Activated CD4-positive, alpha-beta T cell treated with anti-CD3 and anti-CD28 coated beads, Interleukin-2, amount 10 ng/mL, durations not matched to agents 24 days and 14 days (primary cell): ENCODE measurements around the gene UBP1. TPM values are rescaled to one million over a fixed set of nuclear protein-coding genes. Genes with fewer than 3 reads are reported as not detected.
"Not testable (repeated sequence)": the region's sequence is repeated elsewhere in the genome, so short reads cannot be mapped to it uniquely, and the experiment has no call there.

Source experiments
- DNase-seq: peaks from one replicate; pipeline ENCODE4 v3.0.0; 2022
- H3K27ac Mint-ChIP-seq: one replicate; pipeline ENCODE4 v1.8.0; 2022; ENCODE audit warnings: mild to moderate bottlenecking, mixed read lengths
- H3K27me3 Mint-ChIP-seq: one replicate; pipeline ENCODE4 v1.8.0; 2022; ENCODE audit warnings: mixed read lengths
- H3K36me3 Mint-ChIP-seq: one replicate; pipeline ENCODE4 v1.8.0; 2022; ENCODE audit warnings: low read depth, mild to moderate bottlenecking, mixed read lengths
- H3K4me1 Mint-ChIP-seq: one replicate; pipeline ENCODE4 v1.8.0; 2021; ENCODE audit warnings: mixed read lengths
- H3K4me3 Mint-ChIP-seq: one replicate; pipeline ENCODE4 v1.8.0; 2022; ENCODE audit warnings: mild to moderate bottlenecking, moderate library complexity, mixed read lengths
- H3K9me3 Mint-ChIP-seq: one replicate; pipeline ENCODE4 v1.8.0; 2021; ENCODE audit warnings: mixed read lengths
- intact Hi-C: fragments of 100-400 bp; cut with micrococcal nuclease; formaldehyde crosslinking; loops from one replicate; pipeline ENCODE4 v1.15.1; 2023
- total RNA-seq: library from RNA; stranded (reverse); gene quantifications from 2 replicates; pipeline ENCODE4 v1.2.3, GENCODE V29; 2022

UBP1 gene, protein sequence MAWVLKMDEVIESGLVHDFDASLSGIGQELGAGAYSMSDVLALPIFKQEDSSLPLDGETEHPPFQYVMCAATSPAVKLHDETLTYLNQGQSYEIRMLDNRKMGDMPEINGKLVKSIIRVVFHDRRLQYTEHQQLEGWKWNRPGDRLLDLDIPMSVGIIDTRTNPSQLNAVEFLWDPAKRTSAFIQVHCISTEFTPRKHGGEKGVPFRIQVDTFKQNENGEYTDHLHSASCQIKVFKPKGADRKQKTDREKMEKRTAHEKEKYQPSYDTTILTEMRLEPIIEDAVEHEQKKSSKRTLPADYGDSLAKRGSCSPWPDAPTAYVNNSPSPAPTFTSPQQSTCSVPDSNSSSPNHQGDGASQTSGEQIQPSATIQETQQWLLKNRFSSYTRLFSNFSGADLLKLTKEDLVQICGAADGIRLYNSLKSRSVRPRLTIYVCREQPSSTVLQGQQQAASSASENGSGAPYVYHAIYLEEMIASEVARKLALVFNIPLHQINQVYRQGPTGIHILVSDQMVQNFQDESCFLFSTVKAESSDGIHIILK
- 72.1 and 74.1 TPM in 2 replicates for total RNA-seq

DNA sequence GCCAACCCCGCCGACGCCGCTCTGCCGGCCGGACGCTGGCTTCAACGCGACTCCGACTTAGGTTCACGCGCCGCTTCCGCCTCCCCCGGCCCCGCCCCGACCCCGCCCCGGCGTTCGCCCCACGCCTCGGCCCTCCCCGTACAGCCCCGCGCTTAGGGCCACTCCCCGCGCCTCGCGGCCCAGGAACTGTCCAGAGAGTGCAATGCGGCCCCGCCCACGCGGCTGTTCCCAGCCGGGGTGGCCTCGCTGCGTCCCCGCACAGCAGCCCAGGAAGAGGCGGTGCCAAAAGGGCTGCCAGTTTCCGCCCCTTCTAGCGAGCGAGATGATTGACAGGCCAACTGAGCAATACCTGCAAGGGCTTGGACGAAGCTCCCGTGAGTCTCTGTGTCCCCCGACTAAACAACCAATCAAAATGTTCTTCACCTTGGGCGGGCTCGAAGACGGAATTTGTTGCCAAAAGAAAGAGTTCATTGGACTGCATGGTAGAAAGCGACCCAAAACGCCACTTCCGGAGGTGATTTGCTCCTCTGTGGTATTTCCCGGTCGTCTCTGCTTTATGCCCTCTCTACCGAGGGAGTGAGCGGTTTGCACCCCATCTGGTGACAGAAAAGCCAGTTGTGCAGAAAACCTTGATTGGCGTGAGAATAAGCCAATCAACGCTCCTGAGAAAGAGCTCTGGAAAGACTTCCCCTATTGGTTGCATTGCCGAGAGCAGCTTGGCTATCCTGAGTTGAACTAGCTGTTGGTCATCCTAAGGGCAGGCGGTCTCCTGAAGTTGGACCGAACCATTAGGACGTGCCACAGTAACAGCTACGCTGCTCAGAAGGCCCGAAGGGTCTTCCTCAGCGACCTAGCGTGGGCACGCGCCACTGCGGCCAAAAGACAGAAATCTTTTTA, at the start of gene UBP1:
TSS of gene UBP1 (minus strand) at position 78 of the 897 bp plus-strand sequence. CDS start 557 bp downstream, outside the sequence.
- H3K9me3 Mint-ChIP-seq: no peaks in the 10 kb centered on the region
- H3K27ac Mint-ChIP-seq: peak within 1 kb of the TSS; percentile 100
- intact Hi-C loops: loop anchor here (1.0 to 5.0 kb wide), 6 partner anchors 278 to 1333 kb away; partner anchors contain the start of genes CLASP2, CNOT10, DYNC1LI1 and GLB1
- DNase-seq: peak; percentile 100
- peaks cover 5% of the 10 kb centered on the region for H3K36me3 Mint-ChIP-seq
- peak within 1 kb of the TSS; percentile 98 for H3K4me3 Mint-ChIP-seq
- peaks cover 36% of the 10 kb centered on the region for H3K4me1 Mint-ChIP-seq
- no peaks in the 10 kb centered on the region for H3K27me3 Mint-ChIP-seq

DNA sequence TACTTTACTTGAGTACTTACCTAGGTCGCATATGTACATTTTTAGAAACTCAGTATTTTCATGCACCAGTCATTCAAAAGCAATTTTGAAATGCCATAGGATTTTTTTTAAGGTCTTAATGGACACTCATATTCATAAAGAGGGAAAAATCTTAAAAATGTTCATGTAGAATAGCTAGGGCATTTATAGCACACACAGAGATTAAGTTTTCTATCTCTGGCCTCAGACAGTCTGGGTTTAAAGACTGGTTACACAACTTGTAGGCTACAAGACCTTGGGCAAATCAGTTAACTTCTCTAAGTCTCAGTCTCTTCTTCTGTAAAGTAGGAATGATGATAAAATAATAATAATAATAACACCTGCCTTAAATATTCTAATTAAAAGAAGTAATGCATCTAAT, 48.5 kb upstream of the UBP1 start:
- no peaks in the 10 kb centered on the region for H3K27me3 Mint-ChIP-seq
- DNase-seq: no peak
- H3K9me3 Mint-ChIP-seq: no peaks in the 10 kb centered on the region
- H3K4me3 Mint-ChIP-seq: no peak overlapping the region
- H3K27ac Mint-ChIP-seq: no peak overlapping the region
- no peaks in the 10 kb centered on the region for H3K4me1 Mint-ChIP-seq
- H3K36me3 Mint-ChIP-seq: no peaks in the 10 kb centered on the region
- intact Hi-C loops: no loop called here

DNA sequence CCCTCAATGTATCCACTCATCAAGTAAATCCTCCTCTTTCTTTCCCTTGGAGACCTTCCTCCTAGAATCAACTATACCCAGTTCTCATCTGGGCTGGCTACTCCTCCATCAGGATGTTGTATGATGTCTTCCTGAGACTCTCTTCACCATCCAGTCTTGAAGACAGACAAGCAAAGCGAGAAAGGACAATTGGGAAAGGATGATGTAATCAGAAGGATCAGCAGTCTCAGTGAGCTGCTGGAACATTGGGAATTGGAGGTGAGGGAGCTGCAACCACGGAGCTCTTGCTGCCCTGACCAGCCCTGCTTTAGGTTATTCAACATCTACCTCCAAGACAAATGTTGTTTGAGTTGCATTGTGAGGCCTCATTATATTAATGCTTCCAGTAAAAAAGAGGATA, 48.0 kb upstream of the UBP1 start:
- H3K9me3 Mint-ChIP-seq: no peaks in the 10 kb centered on the region
- intact Hi-C loops: no loop called here
- no peaks in the 10 kb centered on the region for H3K27me3 Mint-ChIP-seq
- no peaks in the 10 kb centered on the region for H3K4me1 Mint-ChIP-seq
- no peaks in the 10 kb centered on the region for H3K36me3 Mint-ChIP-seq
- no peak overlapping the region for H3K4me3 Mint-ChIP-seq
- peak; percentile 27 for DNase-seq
- no peak overlapping the region for H3K27ac Mint-ChIP-seq

DNA sequence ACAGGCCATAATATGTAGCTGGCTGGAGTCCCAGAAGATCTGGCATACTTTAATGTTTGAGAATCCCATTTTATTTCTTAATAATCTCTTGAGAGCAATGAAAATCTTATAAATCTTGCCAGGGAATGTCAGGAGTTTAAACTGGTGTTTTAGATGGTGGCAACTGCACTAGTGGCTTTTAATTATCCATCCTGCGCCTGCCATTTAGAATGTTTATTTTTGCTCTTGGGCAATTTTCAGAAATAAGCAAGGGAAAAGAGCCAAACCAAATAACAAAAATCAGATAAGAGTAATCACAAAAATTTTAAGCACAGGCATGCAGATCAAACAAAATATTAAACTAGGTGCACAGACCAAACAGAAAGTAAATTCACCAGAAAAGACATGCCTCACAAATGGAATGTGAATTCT, 41.9 kb upstream of the UBP1 start:
- H3K4me1 Mint-ChIP-seq: no peaks in the 10 kb centered on the region
- DNase-seq: peak; percentile 12
- H3K9me3 Mint-ChIP-seq: no peaks in the 10 kb centered on the region
- no peaks in the 10 kb centered on the region for H3K27me3 Mint-ChIP-seq
- no peak overlapping the region for H3K4me3 Mint-ChIP-seq
- no peaks in the 10 kb centered on the region for H3K36me3 Mint-ChIP-seq
- intact Hi-C loops: no loop called here
- no peak overlapping the region for H3K27ac Mint-ChIP-seq

DNA sequence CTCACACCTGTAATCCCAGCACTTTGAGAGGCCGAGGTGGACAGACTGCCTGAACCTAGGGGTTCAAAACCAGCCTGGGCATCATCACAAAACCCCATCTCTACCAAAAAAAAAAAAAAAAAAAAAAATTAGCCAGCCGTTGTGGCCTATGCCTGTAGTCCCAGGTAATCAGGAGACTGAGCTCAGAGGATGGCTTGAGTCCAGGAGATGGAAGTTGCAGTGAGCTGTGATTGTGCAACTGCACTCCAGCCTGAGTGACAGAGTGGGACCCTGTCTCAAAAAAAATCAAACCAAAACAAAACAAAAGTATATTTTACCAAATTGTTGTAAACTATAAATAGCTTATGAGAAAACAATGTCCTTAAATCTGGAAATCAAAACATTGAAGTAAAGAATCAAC, 34.7 kb upstream of the UBP1 start:
- H3K36me3 Mint-ChIP-seq: no peaks in the 10 kb centered on the region
- no peak for DNase-seq
- no peaks in the 10 kb centered on the region for H3K9me3 Mint-ChIP-seq
- no peak overlapping the region for H3K27ac Mint-ChIP-seq
- no peaks in the 10 kb centered on the region for H3K4me1 Mint-ChIP-seq
- intact Hi-C loops: no loop called here
- no peak overlapping the region for H3K4me3 Mint-ChIP-seq
- no peaks in the 10 kb centered on the region for H3K27me3 Mint-ChIP-seq

DNA sequence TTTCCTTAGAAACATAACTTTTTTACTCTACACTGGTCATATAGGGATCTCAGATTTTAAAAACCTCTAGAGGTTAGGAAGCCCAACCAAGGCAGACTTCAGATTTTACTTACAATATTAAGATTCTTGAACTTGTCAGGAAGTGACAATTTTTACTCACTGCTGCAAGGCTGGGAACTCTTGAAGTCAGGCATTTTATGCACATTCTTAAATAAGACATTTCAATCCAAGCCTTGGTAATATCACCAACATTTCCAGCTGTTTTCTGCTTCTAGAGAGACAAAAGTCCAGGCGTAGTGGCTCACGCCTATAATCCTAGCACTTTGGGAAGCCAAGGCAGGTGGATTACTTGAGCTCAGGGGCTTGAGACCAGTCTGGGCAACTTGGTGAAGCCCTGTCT, 33.6 kb upstream of the UBP1 start:
- Mint-ChIP-seq H3K36me3 (no peaks in the 10 kb centered on the region), H3K27ac (no peak overlapping the region), H3K4me3 (no peak overlapping the region), H3K9me3 (no peaks in the 10 kb centered on the region), H3K27me3 (no peaks in the 10 kb centered on the region), H3K4me1 (no peaks in the 10 kb centered on the region)
- DNase-seq: no peak
- intact Hi-C loops: no loop called here

DNA sequence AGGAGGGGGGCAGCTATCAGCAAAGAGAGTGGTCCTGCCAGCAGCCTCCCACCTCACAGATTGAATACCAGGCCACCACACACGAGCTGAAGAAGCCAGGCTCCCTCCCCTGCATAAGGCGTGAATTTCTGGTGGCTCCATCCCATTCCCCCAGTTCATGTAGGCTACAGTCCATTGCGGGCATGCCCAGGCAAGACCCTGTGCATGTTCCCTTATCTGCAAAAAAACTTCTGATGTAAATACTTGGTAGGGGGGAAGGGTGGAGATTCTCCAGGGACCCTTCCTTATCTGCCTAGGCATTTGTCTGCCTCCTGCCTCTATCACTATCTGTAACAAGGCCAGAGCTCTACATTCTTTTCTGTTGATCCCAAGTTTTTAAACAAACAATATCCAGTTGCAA, 27.6 kb upstream of the UBP1 start:
- Mint-ChIP-seq H3K27me3 (no peaks in the 10 kb centered on the region), H3K9me3 (peaks cover 9% of the 10 kb centered on the region), H3K27ac (no peak overlapping the region), H3K4me3 (no peak overlapping the region), H3K4me1 (no peaks in the 10 kb centered on the region), H3K36me3 (peaks cover 3% of the 10 kb centered on the region)
- no peak for DNase-seq
- intact Hi-C loops: no loop called here

DNA sequence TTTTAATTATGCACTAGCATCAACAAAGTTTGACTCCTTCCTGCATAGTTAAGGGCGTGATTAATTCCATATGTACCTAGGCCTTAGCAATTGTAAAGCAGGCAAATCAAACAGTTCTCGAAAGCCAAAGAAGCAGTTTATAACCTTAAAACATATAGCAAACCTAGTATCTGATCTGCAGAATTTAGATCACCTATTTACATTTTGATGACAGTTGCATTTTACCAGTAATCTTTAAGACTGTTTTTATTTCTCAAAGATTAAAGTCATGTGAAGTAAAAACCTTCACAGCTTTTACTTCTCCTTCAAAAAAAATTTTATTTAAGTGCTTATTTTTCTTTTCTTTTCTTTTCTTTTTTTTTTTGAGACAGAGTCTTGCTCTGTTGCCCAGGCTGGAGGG, 20.9 kb upstream of the UBP1 start:
- H3K9me3 Mint-ChIP-seq: peaks cover 6% of the 10 kb centered on the region
- no peaks in the 10 kb centered on the region for H3K36me3 Mint-ChIP-seq
- intact Hi-C loops: no loop called here
- no peak overlapping the region for H3K4me3 Mint-ChIP-seq
- no peaks in the 10 kb centered on the region for H3K4me1 Mint-ChIP-seq
- H3K27ac Mint-ChIP-seq: no peak overlapping the region
- no peak for DNase-seq
- H3K27me3 Mint-ChIP-seq: no peaks in the 10 kb centered on the region

DNA sequence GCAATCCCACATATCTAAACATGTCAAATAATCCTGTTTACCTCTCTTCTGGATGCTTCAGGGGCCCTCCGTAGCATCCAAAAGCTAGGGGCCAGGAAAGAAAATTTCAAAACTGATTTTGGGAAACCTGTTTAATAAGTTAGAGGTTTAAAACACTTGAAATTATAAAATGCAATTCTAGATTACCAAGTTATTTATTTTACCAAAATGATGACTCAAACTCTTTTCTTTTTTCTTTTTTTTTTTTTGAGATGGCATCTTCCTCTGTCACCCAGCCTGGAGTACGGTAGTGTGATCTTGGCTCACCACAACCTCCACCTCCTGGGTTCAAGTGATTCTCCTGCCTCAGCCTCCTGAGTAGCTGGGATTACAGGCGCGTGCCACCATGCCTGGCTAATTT, 19.4 kb upstream of the UBP1 start:
- H3K9me3 Mint-ChIP-seq, DNase-seq, H3K27me3 Mint-ChIP-seq, H3K27ac Mint-ChIP-seq, intact Hi-C loops, H3K36me3 Mint-ChIP-seq, H3K4me1 Mint-ChIP-seq, H3K4me3 Mint-ChIP-seq: not testable (repeated sequence)

DNA sequence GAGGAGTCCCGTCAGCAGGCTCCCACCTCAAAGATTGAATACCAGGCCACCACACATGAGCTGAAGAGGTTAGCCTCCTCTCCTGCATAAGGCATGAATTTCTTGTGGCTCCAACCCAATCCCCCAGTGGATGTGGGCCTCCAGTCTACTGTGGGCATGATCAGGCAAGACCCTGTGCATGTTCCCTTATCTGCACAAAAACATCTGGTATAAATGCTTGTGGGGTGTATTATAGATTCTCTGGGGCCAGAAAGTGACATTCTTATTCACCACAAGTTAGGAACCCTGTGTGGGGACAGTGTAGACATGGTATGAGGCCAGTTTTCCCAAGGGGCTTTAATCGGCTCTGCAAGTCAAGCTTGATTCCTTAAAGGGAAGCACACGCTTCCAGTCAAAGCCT, 18.2 kb upstream of the UBP1 start:
- Mint-ChIP-seq H3K4me1 (peaks cover 2% of the 10 kb centered on the region), H3K27me3 (no peaks in the 10 kb centered on the region), H3K4me3 (no peak overlapping the region), H3K36me3 (peaks cover 6% of the 10 kb centered on the region), H3K9me3 (peaks cover 11% of the 10 kb centered on the region), H3K27ac (no peak overlapping the region)
- intact Hi-C loops: no loop called here
- DNase-seq: no peak

DNA sequence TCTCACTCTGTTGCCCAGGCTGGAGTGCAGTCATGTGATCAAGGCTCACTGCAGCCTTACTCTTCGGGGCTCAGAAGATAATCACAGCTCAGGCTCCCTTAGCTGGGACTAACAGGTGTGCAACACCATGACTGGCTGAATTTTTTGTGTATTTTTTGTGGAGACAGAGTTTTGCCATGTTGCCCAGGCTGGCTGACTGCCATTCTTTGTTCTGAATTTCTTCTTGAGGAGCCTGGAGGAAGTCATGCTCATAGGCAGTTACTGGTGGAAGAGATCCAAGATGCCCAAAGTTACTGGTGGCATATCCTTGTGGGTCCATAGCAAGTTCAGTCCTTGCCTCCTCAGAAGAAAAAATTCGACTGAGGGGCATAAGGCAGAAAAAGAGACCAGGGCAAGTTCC, 16.6 kb upstream of the UBP1 start:
- Mint-ChIP-seq H3K27me3 (no peaks in the 10 kb centered on the region), H3K4me3 (no peak overlapping the region), H3K27ac (no peak overlapping the region), H3K36me3 (peaks cover 6% of the 10 kb centered on the region), H3K4me1 (peaks cover 2% of the 10 kb centered on the region), H3K9me3 (peaks cover 12% of the 10 kb centered on the region)
- intact Hi-C loops: no loop called here
- no peak for DNase-seq

DNA sequence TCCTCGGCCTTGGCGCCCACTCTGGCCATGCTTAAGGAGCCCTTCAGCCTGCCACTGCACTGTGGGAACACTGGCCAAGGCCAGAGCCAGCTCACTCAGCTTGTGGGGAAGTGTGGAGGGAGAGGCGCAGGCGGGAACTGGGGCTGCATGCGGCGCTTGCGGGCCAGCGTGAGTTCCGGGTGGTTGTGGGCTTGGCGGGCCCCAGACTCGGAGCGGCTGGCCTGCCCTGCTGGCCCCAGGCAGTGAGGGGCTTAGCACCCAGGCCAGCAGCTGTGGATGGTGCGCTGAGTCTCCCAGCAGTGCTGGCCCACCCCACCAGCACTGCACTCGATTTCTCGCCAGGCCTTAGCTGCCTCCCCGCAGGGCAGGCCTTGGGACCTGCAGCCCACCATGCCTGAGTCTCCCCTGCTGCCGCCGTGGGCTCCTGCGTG, 13.1 kb upstream of the UBP1 start:
- no peak for DNase-seq
- H3K4me3 Mint-ChIP-seq: no peak overlapping the region
- H3K9me3 Mint-ChIP-seq: peaks cover 9% of the 10 kb centered on the region
- H3K4me1 Mint-ChIP-seq: peaks cover 2% of the 10 kb centered on the region
- no peaks in the 10 kb centered on the region for H3K27me3 Mint-ChIP-seq
- peaks cover 6% of the 10 kb centered on the region for H3K36me3 Mint-ChIP-seq
- intact Hi-C loops: no loop called here
- H3K27ac Mint-ChIP-seq: no peak overlapping the region

DNA sequence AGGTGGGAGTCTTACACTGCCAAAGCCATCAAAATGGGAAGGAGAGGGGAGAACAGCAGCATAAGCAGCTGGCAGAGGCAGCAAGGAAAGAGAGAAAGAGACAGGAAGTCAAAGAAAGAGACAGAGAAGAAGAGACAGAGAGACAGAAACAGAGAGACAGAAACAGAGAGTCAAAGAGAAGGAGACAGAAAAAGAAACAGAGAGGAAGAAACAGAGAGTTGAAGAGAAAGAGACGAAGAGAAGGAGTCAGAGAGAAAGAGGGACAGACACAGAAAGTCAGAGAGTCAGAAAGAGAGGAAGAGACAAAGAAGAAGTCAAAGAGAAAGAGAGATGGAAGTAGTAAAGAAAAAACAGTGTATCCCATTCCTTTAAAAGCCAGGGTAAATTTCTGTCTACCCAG, 11.8 kb upstream of the UBP1 start:
- H3K27me3 Mint-ChIP-seq, H3K4me3 Mint-ChIP-seq, H3K9me3 Mint-ChIP-seq, H3K27ac Mint-ChIP-seq, DNase-seq, intact Hi-C loops, H3K36me3 Mint-ChIP-seq, H3K4me1 Mint-ChIP-seq: not testable (repeated sequence)

DNA sequence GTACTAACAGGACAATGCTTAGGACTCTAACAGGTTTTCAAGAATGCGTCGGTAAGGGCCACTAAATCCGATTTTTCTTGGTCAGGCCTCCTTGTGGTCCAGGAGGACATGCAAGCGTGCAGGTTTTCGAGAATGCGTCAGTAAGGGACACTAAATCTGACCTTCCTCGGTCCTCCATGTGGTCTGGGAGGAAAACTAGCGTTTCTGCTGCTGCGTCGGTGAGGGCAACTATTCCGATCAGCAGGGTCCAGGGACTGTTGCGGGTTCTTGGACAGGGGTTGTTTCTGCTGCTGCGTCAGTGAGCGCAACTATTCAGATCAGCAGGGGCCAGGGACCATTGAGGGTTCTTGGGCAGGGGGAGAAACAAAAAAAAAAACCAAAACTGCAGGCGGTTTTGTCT, 7.8 kb upstream of the UBP1 start:
- H3K4me3 Mint-ChIP-seq: no peak overlapping the region
- intact Hi-C loops: no loop called here

More for the DNA sequence above, 7.8 kb upstream of the UBP1 start:
- Mint-ChIP-seq H3K36me3 (no peaks in the 10 kb centered on the region), H3K27me3 (no peaks in the 10 kb centered on the region), H3K27ac (no peak overlapping the region), H3K4me1 (peaks cover 8% of the 10 kb centered on the region), H3K9me3 (peaks cover 2% of the 10 kb centered on the region)
- no peak for DNase-seq
